Calu3 (cell line): ENCODE results near the gene PSMD8. TPM values are rescaled to one million over a fixed set of nuclear protein-coding genes. Genes with fewer than 3 reads are reported as not detected.

Experiments used
- BruUV-seq: library from RNA; stranded (reverse); fragments of 400-500 nt; replicated peaks from 2 replicates; lab custom pipeline; 2021; lab: Mats Ljungman, UMichigan
- CTCF ChIA-PET: fragments of 300-600 bp; sonication (Branson Sonifier 250); formaldehyde crosslinking; loops from one replicate; lab custom pipeline; 2022; ENCODE audit warnings: antibody characterized with exemption; lab: Charles Lee
- DNase-seq: peaks from one replicate; pipeline ENCODE4 v3.0.0; 2022
- H3K27ac Mint-ChIP-seq: one replicate; pipeline ENCODE4 v1.8.0; 2022; ENCODE audit warnings: mixed read lengths; ENCODE audit not compliant: unreplicated experiment
- H3K27me3 Mint-ChIP-seq: one replicate; pipeline ENCODE4 v1.8.0; 2022; ENCODE audit warnings: mixed read lengths; ENCODE audit not compliant: unreplicated experiment
- H3K36me3 Mint-ChIP-seq: one replicate; pipeline ENCODE4 v1.8.0; 2022; ENCODE audit warnings: mild to moderate bottlenecking, moderate library complexity, mixed read lengths; ENCODE audit not compliant: insufficient read depth, unreplicated experiment
- H3K4me1 Mint-ChIP-seq: one replicate; pipeline ENCODE4 v1.8.0; 2022; ENCODE audit warnings: mild to moderate bottlenecking, low read depth, mixed read lengths; ENCODE audit not compliant: unreplicated experiment
- H3K4me3 Mint-ChIP-seq: one replicate; pipeline ENCODE4 v1.8.0; 2022; ENCODE audit warnings: mild to moderate bottlenecking, low read depth, moderate library complexity, mixed read lengths; ENCODE audit not compliant: unreplicated experiment
- H3K9me3 Mint-ChIP-seq: one replicate; pipeline ENCODE4 v1.8.0; 2022; ENCODE audit warnings: low read depth, mixed read lengths; ENCODE audit not compliant: unreplicated experiment
- intact Hi-C: fragments of 100-400 bp; cut with micrococcal nuclease; formaldehyde crosslinking; loops from one replicate; pipeline ENCODE4 v1.10.0; 2022; ENCODE audit not compliant: unreplicated experiment
- total RNA-seq: library from RNA; stranded (reverse); gene quantifications from 2 replicates; pipeline ENCODE4 v1.2.3, GENCODE V29; 2022
- TF ChIP-seq, protein P1 (sequence below): fragments of 200-600 bp; IDR thresholded peaks from one replicate; pipeline ENCODE4 v1.8.0; 2022; ENCODE audit warnings: antibody characterized with exemption; ENCODE audit not compliant: unreplicated experiment

PSMD8 gene
- total RNA-seq, 1 experiment from 2014 or later, result 233 TPM

DNA sequence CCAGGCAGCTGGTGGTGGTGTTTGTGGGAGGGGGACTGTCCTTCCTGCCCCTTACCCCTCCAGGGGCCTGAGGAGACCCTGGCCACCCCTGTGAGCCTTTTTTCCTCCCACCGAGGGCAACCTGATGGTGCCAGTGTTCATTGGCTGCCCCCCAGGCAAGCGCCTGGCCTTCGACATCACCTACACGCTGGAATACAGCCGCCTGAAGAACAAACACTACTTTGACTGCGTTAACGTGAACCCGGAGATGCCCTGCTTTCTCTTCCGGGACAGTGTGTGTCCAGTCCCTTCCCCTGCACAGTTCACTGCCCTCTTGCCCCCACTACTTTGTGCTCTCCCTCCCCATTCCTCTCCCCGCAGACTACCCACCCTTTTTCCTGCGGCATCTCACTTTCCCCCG, 7.3 kb upstream of the PSMD8 start:
- Mint-ChIP-seq H3K4me3 (no peak overlapping the region), H3K4me1 (no peaks in the 10 kb centered on the region), H3K27me3 (peaks cover 60% of the 10 kb centered on the region), H3K36me3 (peaks cover 6% of the 10 kb centered on the region), H3K9me3 (no peaks in the 10 kb centered on the region), H3K27ac (no peak overlapping the region)
- TF ChIP-seq, protein P1, sequence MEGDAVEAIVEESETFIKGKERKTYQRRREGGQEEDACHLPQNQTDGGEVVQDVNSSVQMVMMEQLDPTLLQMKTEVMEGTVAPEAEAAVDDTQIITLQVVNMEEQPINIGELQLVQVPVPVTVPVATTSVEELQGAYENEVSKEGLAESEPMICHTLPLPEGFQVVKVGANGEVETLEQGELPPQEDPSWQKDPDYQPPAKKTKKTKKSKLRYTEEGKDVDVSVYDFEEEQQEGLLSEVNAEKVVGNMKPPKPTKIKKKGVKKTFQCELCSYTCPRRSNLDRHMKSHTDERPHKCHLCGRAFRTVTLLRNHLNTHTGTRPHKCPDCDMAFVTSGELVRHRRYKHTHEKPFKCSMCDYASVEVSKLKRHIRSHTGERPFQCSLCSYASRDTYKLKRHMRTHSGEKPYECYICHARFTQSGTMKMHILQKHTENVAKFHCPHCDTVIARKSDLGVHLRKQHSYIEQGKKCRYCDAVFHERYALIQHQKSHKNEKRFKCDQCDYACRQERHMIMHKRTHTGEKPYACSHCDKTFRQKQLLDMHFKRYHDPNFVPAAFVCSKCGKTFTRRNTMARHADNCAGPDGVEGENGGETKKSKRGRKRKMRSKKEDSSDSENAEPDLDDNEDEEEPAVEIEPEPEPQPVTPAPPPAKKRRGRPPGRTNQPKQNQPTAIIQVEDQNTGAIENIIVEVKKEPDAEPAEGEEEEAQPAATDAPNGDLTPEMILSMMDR, result no peak
- CTCF ChIA-PET, result no interaction called here
- no peak for DNase-seq
- BruUV-seq, result no TSS peak
- intact Hi-C loops, result no loop called here

DNA sequence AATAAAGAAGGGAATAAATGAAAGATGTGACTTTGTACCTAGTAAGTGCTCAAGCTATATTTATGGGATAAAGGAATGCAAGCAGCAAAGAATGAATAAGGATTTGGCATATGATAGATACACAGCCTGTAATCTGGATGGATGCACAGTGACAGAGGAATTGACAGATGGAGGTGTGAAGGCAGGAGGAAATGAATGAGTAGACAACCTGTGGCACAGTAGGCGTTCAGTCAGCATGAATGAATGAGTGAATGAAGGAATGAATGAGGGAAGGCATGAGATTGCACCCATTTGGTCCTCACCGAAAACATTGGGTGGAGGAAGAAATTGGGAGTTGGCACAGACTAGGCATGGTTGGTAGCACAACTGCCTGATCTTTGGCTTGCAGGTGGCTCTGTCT, 4.8 kb upstream of the PSMD8 start:
- no peak for DNase-seq
- no TSS peak for BruUV-seq
- Mint-ChIP-seq H3K27me3 (peaks cover 62% of the 10 kb centered on the region), H3K9me3 (no peaks in the 10 kb centered on the region), H3K36me3 (peaks cover 7% of the 10 kb centered on the region), H3K4me3 (no peak overlapping the region), H3K4me1 (no peaks in the 10 kb centered on the region), H3K27ac (no peak overlapping the region)
- TF ChIP-seq, protein P1, result no peak
- CTCF ChIA-PET, result no interaction called here
- intact Hi-C loops, result no loop called here

DNA sequence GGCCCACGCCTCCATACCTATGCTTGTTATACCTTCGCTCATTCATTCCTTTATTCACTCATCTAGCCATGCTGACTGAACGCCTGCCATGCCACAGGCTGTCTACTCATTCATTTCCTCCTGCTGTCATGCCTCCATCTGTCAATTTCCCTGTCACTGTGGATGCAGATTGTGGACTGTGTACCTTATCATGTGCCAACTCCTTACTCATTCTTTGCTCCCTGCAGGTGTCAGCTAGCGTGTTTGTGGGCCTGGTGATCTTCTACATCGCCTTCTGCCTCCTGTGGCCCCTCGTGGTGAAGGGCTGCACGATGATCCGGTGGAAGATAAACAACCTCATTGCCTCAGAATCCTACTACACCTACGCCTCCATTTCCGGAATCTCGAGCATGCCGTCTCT, 4.1 kb upstream of the PSMD8 start:
- BruUV-seq, result no TSS peak
- Mint-ChIP-seq H3K27me3 (peaks cover 62% of the 10 kb centered on the region), H3K9me3 (no peaks in the 10 kb centered on the region), H3K27ac (no peak overlapping the region), H3K4me3 (no peak overlapping the region), H3K36me3 (peaks cover 14% of the 10 kb centered on the region), H3K4me1 (peaks cover 5% of the 10 kb centered on the region)
- TF ChIP-seq, protein P1, result no peak
- DNase-seq, result no peak
- intact Hi-C loops, result no loop called here
- CTCF ChIA-PET, result no interaction called here

DNA sequence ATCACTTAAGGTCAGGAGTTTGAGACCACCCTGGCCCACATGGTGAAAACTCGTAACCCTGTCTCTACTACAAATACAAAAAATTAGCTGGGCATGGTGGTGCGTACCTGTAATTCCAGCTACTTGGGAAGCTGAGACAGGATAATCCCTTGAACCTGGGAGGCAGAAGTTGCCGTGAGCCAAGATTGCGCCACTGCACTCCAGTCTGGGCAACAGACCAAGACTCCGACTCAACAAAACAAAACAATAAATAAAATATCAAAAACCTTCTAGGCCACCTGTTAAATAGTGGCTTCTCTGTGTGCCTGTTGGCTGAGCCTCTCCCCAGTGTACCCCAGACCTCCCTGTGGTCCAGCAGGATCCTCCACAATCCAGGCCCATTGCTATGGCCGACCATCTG, 3.3 kb upstream of the PSMD8 start:
- DNase-seq, result no peak
- Mint-ChIP-seq H3K4me3 (no peak overlapping the region), H3K36me3 (peaks cover 18% of the 10 kb centered on the region), H3K27ac (no peak overlapping the region), H3K4me1 (peaks cover 13% of the 10 kb centered on the region), H3K9me3 (no peaks in the 10 kb centered on the region), H3K27me3 (peaks cover 57% of the 10 kb centered on the region)
- BruUV-seq, result no TSS peak
- intact Hi-C loops, result no loop called here
- TF ChIP-seq, protein P1, result no peak
- CTCF ChIA-PET, result no interaction called here
